ENCODE results near the gene SLC27A3.

DNA sequence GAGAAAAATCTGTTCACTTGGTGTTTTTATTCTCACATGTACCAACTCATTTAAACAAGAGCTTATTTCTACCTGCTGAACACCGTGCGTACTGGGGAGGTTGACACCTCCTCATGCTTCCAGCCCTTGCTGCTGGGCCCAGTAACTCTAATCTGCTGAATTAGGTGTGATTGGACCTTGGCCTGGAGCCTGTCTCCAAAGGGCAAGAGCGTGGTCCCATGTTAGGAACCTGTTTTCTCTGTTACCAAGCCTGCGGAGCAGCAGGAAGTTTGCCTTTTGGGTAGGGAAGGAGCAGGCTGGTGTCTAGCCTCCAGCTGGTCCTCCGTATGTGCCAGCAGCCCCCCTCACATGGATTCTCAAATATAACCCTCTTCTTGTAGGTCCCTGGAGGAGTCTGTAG lies 10.9 kb upstream of the SLC27A3 start:
- TF ChIP-seq, protein P1, sequence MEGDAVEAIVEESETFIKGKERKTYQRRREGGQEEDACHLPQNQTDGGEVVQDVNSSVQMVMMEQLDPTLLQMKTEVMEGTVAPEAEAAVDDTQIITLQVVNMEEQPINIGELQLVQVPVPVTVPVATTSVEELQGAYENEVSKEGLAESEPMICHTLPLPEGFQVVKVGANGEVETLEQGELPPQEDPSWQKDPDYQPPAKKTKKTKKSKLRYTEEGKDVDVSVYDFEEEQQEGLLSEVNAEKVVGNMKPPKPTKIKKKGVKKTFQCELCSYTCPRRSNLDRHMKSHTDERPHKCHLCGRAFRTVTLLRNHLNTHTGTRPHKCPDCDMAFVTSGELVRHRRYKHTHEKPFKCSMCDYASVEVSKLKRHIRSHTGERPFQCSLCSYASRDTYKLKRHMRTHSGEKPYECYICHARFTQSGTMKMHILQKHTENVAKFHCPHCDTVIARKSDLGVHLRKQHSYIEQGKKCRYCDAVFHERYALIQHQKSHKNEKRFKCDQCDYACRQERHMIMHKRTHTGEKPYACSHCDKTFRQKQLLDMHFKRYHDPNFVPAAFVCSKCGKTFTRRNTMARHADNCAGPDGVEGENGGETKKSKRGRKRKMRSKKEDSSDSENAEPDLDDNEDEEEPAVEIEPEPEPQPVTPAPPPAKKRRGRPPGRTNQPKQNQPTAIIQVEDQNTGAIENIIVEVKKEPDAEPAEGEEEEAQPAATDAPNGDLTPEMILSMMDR (IDR thresholded peaks at IDR 0.05; ENCODE audit: poor library complexity, severe bottlenecking): no peak
- no peak for TF ChIP-seq POLR2AphosphoS5 (IDR thresholded peaks at IDR 0.05)
- no peak for TF ChIP-seq EZH2 (IDR thresholded peaks at IDR 0.05; ENCODE audit: borderline replicate concordance, insufficient read depth, low read length, poor library complexity, severe bottlenecking)
- TF ChIP-seq RAD21 (conservative IDR thresholded peaks at IDR 0.05): no peak
- TF ChIP-seq SMC3 (conservative IDR thresholded peaks at IDR 0.05; ENCODE audit: poor library complexity): no peak
- no peak for TF ChIP-seq TAF1 (IDR thresholded peaks at IDR 0.05; ENCODE audit: low read depth)
- no peak for TF ChIP-seq REST (IDR thresholded peaks at IDR 0.05; ENCODE audit: borderline replicate concordance)
- TF ChIP-seq EP300 (conservative IDR thresholded peaks at IDR 0.05; ENCODE audit: poor library complexity, severe bottlenecking): no peak

All from neural cell (in vitro differentiated cells).